Natural killer cell (primary cell): ENCODE data around the gene ZNF197. TPM values are rescaled to one million over a fixed set of nuclear protein-coding genes. Genes with fewer than 3 reads are reported as not detected.
A peak's percentile ranks its signal among the peaks of the same experiment; 100 is the strongest.
"Not testable (repeated sequence)": the region's sequence is repeated elsewhere in the genome, so short reads cannot be mapped to it uniquely, and the experiment has no call there.

Experiments
- ATAC-seq, 3 donors: fragments of 150-1000 bp in 2 of 3; fragments of 200-7000 bp in 1 of 3; cut with Tn5 transposase; 1 replicate in 1 of 3; 2 replicates in 2 of 3; pipeline ENCODE4 v1.10.0; 2021; ENCODE audit warnings: mild to moderate bottlenecking in 2 of 3, moderate library complexity in 2 of 3
- DNase-seq, 2 donors: peaks; one replicate each; pipeline versions ENCODE4 v3.0.0 to v3.0.0-alpha.2; 2013 to 2021; ENCODE audit warnings: mixed read lengths in 1 of 2
- H3K27ac ChIP-seq: one replicate; pipeline ENCODE4 v1.5.1; 2013; ENCODE audit warnings: mild to moderate bottlenecking, low read length
- H3K27me3 ChIP-seq: one replicate; pipeline ENCODE4 v1.6.1; 2013; ENCODE audit warnings: low read length; ENCODE audit not compliant: control insufficient read depth, insufficient read depth
- H3K36me3 ChIP-seq: one replicate; pipeline ENCODE4 v1.6.1; 2013; ENCODE audit warnings: low read length; ENCODE audit not compliant: control insufficient read depth, insufficient read depth
- H3K4me1 ChIP-seq: one replicate; pipeline ENCODE4 v1.6.1; 2013; ENCODE audit warnings: low read length; ENCODE audit not compliant: control insufficient read depth, insufficient read depth
- H3K4me3 ChIP-seq: one replicate; pipeline ENCODE4 v1.5.1; 2013; ENCODE audit warnings: low read length
- H3K9me3 ChIP-seq: one replicate; pipeline ENCODE4 v1.6.1; 2013; ENCODE audit warnings: low read length; ENCODE audit not compliant: control insufficient read depth, insufficient read depth
- H3K27ac Mint-ChIP-seq, 2 donors: one replicate each; pipeline ENCODE4 v1.8.0; 2022; ENCODE audit warnings: mild to moderate bottlenecking in 2 of 2, mixed read lengths in 2 of 2, moderate library complexity in 1 of 2
- H3K27me3 Mint-ChIP-seq, 2 donors: one replicate each; pipeline ENCODE4 v1.8.0; 2022; ENCODE audit warnings: low read depth in 2 of 2, mixed read lengths in 2 of 2
- H3K36me3 Mint-ChIP-seq: one replicate; pipeline ENCODE4 v1.8.0; 2022; ENCODE audit warnings: mixed read lengths
- H3K4me1 Mint-ChIP-seq, 2 donors: one replicate each; pipeline ENCODE4 v1.8.0; 2022; ENCODE audit warnings: mixed read lengths in 2 of 2
- H3K4me3 Mint-ChIP-seq: one replicate; pipeline ENCODE4 v1.8.0; 2022; ENCODE audit warnings: mild to moderate bottlenecking, moderate library complexity, mixed read lengths
- H3K9me3 Mint-ChIP-seq, 2 donors: one replicate each; pipeline ENCODE4 v1.8.0; 2022; ENCODE audit warnings: mixed read lengths in 2 of 2
- CTCF ChIP-seq: fragments of 200-600 bp; IDR thresholded peaks from one replicate; pipeline ENCODE4 v1.8.0; 2022; ENCODE audit warnings: antibody characterized with exemption
- WGBS: methylation state at CpG from one replicate; pipeline ENCODE4 v1.1.7; 2013; ENCODE audit warnings: missing lambda C conversion rate; ENCODE audit not compliant: insufficient coverage; 5-methylcytosine and 5-hydroxymethylcytosine counted together
- intact Hi-C: fragments of 100-400 bp; cut with micrococcal nuclease; formaldehyde crosslinking; loops from one replicate; pipeline ENCODE4 v1.14.2; 2022
- total RNA-seq, 4 donors: library from RNA; stranded (reverse); fragments of 120-200 nt in 1 of 4; gene quantifications; one replicate each; pipeline versions ENCODE4 v1.2.3 to v1.2.4, GENCODE V29; 2013 to 2022

The ZNF197 gene
- total RNA-seq, 3 donors from 2014 or later (not counting 1 experiment from before 2014, with no cell fraction given) = 10.0 to 15.7 (median 13.4) TPM

GRCh38 chr3:44580971-44581370 is 43.9 kb upstream of the ZNF197 start:
- H3K4me3 ChIP-seq, H3K27ac ChIP-seq, H3K36me3 ChIP-seq, H3K9me3 Mint-ChIP-seq, H3K27me3 ChIP-seq, H3K9me3 ChIP-seq, H3K36me3 Mint-ChIP-seq, ATAC-seq, DNase-seq, intact Hi-C loops, H3K27me3 Mint-ChIP-seq, H3K4me3 Mint-ChIP-seq, H3K27ac Mint-ChIP-seq: not testable (repeated sequence)
- WGBS = 68% methylated on average over 62 of the region's 62 CpGs
- H3K4me1 ChIP-seq = peaks cover 13% of the 10 kb centered on the region
- peaks cover 21 to 22% of the 10 kb centered on the region in 2 donors for H3K4me1 Mint-ChIP-seq

- peak within 1 kb of the TSS; percentile 77 to 87 for H3K27ac Mint-ChIP-seq
- WGBS = 3% methylated on average over 41 of the region's 41 CpGs
- no peak for TF ChIP-seq CTCF
- H3K36me3 Mint-ChIP-seq = peaks cover 20% of the 10 kb centered on the region
- Histone ChIP-seq H3K4me1 (peaks cover 13% of the 10 kb centered on the region), H3K36me3 (peaks cover 4% of the 10 kb centered on the region), H3K9me3 (no peaks in the 10 kb centered on the region), H3K27ac (peak within 1 kb of the TSS; percentile 52), H3K27me3 (no peaks in the 10 kb centered on the region), H3K4me3 (peak within 1 kb of the TSS; percentile 65)
- DNase-seq (peak; percentile 8 to 26), ATAC-seq (peak; percentile 80 to 91 (median 91))
- peaks cover 5 to 7% of the 10 kb centered on the region in 2 donors for H3K27me3 Mint-ChIP-seq
- H3K9me3 Mint-ChIP-seq = peaks cover 0 to 3% of the 10 kb centered on the region in 2 donors
- peaks cover 27 to 30% of the 10 kb centered on the region in 2 donors for H3K4me1 Mint-ChIP-seq
- H3K4me3 Mint-ChIP-seq = peak within 1 kb of the TSS; percentile 89
- intact Hi-C loops = no loop called here
Measured at GRCh38 chr3:44584646-44585501, 40.0 kb upstream of the ZNF197 start, which contains the start of gene ZNF660. ZNF660 (plus strand) TSS chr3:44584964; CDS start chr3:44594194, 9,230 bp downstream.

GRCh38 chr3:44596621-44597020 is 28.2 kb upstream of the ZNF197 start:
- Histone ChIP-seq H3K27ac (no peak overlapping the region), H3K4me1 (no peaks in the 10 kb centered on the region), H3K4me3 (no peak overlapping the region), H3K27me3 (no peaks in the 10 kb centered on the region), H3K9me3 (peaks cover 13% of the 10 kb centered on the region), H3K36me3 (no peaks in the 10 kb centered on the region)
- Mint-ChIP-seq H3K9me3 (peaks cover 14 to 26% of the 10 kb centered on the region in 2 donors), H3K27ac (no peak overlapping the region), H3K36me3 (peaks cover 30% of the 10 kb centered on the region), H3K4me3 (no peak overlapping the region), H3K4me1 (no peaks in the 10 kb centered on the region), H3K27me3 (no peaks in the 10 kb centered on the region)
- intact Hi-C loops = no loop called here
- WGBS = 86% methylated on average over 1 of the region's 1 CpG
- DNase-seq (no peak), ATAC-seq (no peak)
- TF ChIP-seq CTCF = no peak

- Mint-ChIP-seq H3K4me3 (no peak overlapping the region), H3K27me3 (no peaks in the 10 kb centered on the region), H3K9me3 (peaks cover 2 to 5% of the 10 kb centered on the region in 2 donors), H3K4me1 (no peaks in the 10 kb centered on the region), H3K27ac (no peak overlapping the region), H3K36me3 (peaks cover 20% of the 10 kb centered on the region)
- no peaks in the 10 kb centered on the region for H3K9me3 ChIP-seq
- no peak overlapping the region for H3K27ac ChIP-seq
- H3K27me3 ChIP-seq = no peaks in the 10 kb centered on the region
- no peaks in the 10 kb centered on the region for H3K4me1 ChIP-seq
- ATAC-seq = no peak
- no peak for DNase-seq
- WGBS = 100% methylated on average over 2 of the region's 2 CpGs
- TF ChIP-seq CTCF = no peak
- no peaks in the 10 kb centered on the region for H3K36me3 ChIP-seq
- H3K4me3 ChIP-seq = no peak overlapping the region
- intact Hi-C loops = no loop called here
Measured at GRCh38 chr3:44601749-44602148, 23.1 kb upstream of the ZNF197 start.
